ENCODE results near the gene VWA3B. TPM values are rescaled to one million over a fixed set of nuclear protein-coding genes. Genes with fewer than 3 reads are reported as not detected.
"Not testable (repeated sequence)": the region's sequence is repeated elsewhere in the genome, so short reads cannot be mapped to it uniquely, and the experiment has no call there.

VWA3B gene
- total RNA-seq, 1 donor from 2014 or later, result not detected

GRCh38 chr2:98299211-98299905 is 212.4 kb downstream of the VWA3B start:
- H3K4me3 Mint-ChIP-seq, result no peak overlapping the region
- no peaks in the 10 kb centered on the region for H3K36me3 Mint-ChIP-seq

GRCh38 chr2:98300141-98300874 is 213.3 kb downstream of the VWA3B start:
- H3K4me3 Mint-ChIP-seq, result no peak overlapping the region
- H3K27ac Mint-ChIP-seq, result no peak overlapping the region
- H3K4me1 Mint-ChIP-seq, result no peaks in the 10 kb centered on the region
- TF ChIP-seq CTCF (IDR thresholded peaks at IDR 0.05; ENCODE audit: unreplicated experiment), result no peak
- H3K9me3 Mint-ChIP-seq, result no peaks in the 10 kb centered on the region
- peaks cover 23% of the 10 kb centered on the region for H3K27me3 Mint-ChIP-seq (ENCODE audit: low read depth)
- no peak for DNase-seq (ENCODE audit: low spot score in 2 of 2, unreplicated experiment in 2 of 2)
- no peaks in the 10 kb centered on the region for H3K36me3 Mint-ChIP-seq

More at GRCh38 chr2:98299211-98299905, 212.4 kb downstream of the VWA3B start:
- H3K27me3 Mint-ChIP-seq (ENCODE audit: low read depth), result peaks cover 20% of the 10 kb centered on the region
- no peaks in the 10 kb centered on the region for H3K9me3 Mint-ChIP-seq
- no peaks in the 10 kb centered on the region for H3K4me1 Mint-ChIP-seq
- no peak for TF ChIP-seq CTCF (IDR thresholded peaks at IDR 0.05; ENCODE audit: unreplicated experiment)
- no peak for DNase-seq (ENCODE audit: low spot score in 2 of 2, unreplicated experiment in 2 of 2)
- H3K27ac Mint-ChIP-seq, result no peak overlapping the region

GRCh38 chr2:98301469-98301868 is 214.5 kb downstream of the VWA3B start:
- peaks cover 27% of the 10 kb centered on the region for H3K27me3 Mint-ChIP-seq (ENCODE audit: low read depth)
- H3K4me1 Mint-ChIP-seq, result no peaks in the 10 kb centered on the region
- no peak for DNase-seq (ENCODE audit: low spot score in 2 of 2, unreplicated experiment in 2 of 2)
- H3K36me3 Mint-ChIP-seq, result no peaks in the 10 kb centered on the region
- TF ChIP-seq CTCF (IDR thresholded peaks at IDR 0.05; ENCODE audit: unreplicated experiment), result no peak
- no peak overlapping the region for H3K27ac Mint-ChIP-seq
- H3K4me3 Mint-ChIP-seq, result no peak overlapping the region
- no peaks in the 10 kb centered on the region for H3K9me3 Mint-ChIP-seq

- not testable (repeated sequence) for H3K4me3 Mint-ChIP-seq; H3K27ac Mint-ChIP-seq; DNase-seq (ENCODE audit: low spot score in 2 of 2, unreplicated experiment in 2 of 2); H3K4me1 Mint-ChIP-seq; H3K36me3 Mint-ChIP-seq; H3K9me3 Mint-ChIP-seq
- peaks cover 47% of the 10 kb centered on the region for H3K27me3 Mint-ChIP-seq (ENCODE audit: low read depth)
Measured at GRCh38 chr2:98307131-98307696, 220.2 kb downstream of the VWA3B start.

GRCh38 chr2:98308068-98308467 is 221.1 kb downstream of the VWA3B start:
- Mint-ChIP-seq H3K27me3 (ENCODE audit: low read depth) (peaks cover 46% of the 10 kb centered on the region), H3K27ac (no peak overlapping the region), H3K36me3 (no peaks in the 10 kb centered on the region), H3K9me3 (no peaks in the 10 kb centered on the region), H3K4me3 (no peak overlapping the region), H3K4me1 (no peaks in the 10 kb centered on the region)
- no peak for TF ChIP-seq CTCF (IDR thresholded peaks at IDR 0.05; ENCODE audit: unreplicated experiment)
- DNase-seq (ENCODE audit: low spot score in 2 of 2, unreplicated experiment in 2 of 2), result no peak

GRCh38 chr2:98308532-98308931 is 221.6 kb downstream of the VWA3B start:
- H3K36me3 Mint-ChIP-seq, result no peaks in the 10 kb centered on the region
- TF ChIP-seq CTCF (IDR thresholded peaks at IDR 0.05; ENCODE audit: unreplicated experiment), result no peak
- H3K9me3 Mint-ChIP-seq, result no peaks in the 10 kb centered on the region
- H3K27ac Mint-ChIP-seq, result no peak overlapping the region
- peaks cover 50% of the 10 kb centered on the region for H3K27me3 Mint-ChIP-seq (ENCODE audit: low read depth)
- DNase-seq (ENCODE audit: low spot score in 2 of 2, unreplicated experiment in 2 of 2), result no peak
- H3K4me1 Mint-ChIP-seq, result no peaks in the 10 kb centered on the region
- H3K4me3 Mint-ChIP-seq, result no peak overlapping the region
